Activated naive CD4-positive, alpha-beta T cell (primary cell): ENCODE measurements around the gene CCDC157.

ENCODE experiments used
- DNase-seq, 4 experiments: peaks; one replicate each; lab custom pipeline; 2025; lab: John Stamatoyannopoulos, UW

Gene CCDC157

GRCh38 chr22:30356449-30357235 lies at the start of gene CCDC157, which contains the start of gene SF3A1:
CCDC157 (plus strand) TSS chr22:30357007; CDS start chr22:30366001, 8,994 bp downstream.
SF3A1 (minus strand) TSS chr22:30356894; CDS start chr22:30356792, 102 bp downstream.
- DNase-seq: peak; percentile 60 to 81 (median 69)

DNA sequence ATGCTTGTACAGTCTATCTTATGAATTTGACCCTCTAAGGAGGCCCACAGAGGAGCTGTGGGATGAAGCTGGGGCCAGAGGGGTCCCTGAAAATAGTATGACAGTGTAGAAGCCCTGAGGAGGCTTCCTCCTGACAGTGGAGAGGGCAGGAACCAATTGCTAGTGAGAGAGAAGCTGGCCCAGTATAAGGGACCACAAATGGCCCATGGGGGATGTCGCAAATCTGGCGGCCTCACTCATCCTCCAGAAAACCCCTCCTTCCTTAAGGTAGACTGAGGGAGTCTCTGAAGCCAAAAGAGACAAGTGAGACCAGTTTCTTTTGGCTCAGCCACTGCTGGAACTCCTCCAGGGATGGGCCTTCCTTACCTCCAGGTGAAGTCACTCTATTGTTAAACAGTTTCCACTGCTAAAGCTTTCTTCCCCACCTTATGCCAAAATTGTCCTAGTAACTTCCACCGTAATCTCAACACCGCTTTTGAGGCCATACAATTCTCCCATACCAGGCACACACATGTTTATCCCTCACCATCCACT lies 49.7 kb upstream of the CCDC157 start:
- no peak for DNase-seq

DNA sequence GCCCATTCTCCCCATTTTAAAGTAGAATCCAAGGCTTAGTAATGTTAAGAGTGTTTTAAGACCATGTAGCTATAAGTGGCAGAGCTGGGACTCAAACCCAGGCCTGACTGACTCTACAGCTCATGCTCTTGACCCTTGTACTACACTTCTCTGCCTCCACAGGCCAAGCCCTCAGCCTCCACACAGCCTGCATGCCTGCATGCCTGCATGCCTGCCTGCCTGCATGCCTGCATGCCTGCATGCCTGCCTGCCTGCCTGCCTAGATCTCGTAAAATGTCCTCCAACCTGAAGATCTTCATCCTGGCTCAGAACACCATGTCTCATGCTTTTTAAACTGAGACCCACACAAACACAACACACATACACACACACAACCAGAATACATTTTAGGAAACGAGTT lies 48.7 kb upstream of the CCDC157 start:
- DNase-seq: no peak

DNA sequence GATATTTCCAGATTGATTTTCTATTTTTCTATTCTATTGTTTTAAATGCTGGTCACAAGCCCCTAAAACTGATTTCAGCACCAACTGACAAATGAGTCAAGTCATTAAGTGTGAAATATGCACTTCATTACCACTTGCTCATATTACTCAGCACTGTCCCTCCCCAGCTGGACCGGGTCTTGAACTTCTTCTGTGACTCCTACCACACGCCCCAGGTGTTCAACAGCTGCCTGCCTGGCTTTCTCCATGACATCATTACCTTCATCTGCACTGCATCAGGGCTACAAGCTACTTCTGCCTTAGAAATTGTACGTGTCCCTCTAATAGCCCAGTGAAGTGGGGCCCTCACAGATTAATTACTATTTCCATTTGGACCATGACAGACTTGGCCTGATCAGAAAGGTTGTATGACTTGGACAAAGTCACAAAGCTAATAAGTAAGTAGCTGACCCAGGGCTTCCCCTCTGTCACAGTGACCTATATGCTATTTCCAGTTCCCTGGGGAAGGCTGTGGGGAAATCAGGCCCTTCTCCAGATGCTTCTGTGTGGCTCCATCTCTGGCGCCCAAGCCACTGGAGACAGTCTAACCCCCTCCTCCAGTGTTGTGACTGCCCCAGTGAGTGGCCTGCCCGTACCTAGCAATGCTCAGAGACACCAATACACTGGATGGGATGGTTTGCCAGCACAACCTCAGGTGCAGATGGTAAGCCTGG lies 48.1 kb upstream of the CCDC157 start:
- no peak for DNase-seq

GRCh38 chr22:30309951-30310741 lies 46.7 kb upstream of the CCDC157 start:
- no peak for DNase-seq

GRCh38 chr22:30310881-30311771 lies 45.7 kb upstream of the CCDC157 start:
- no peak for DNase-seq

GRCh38 chr22:30312053-30312452 lies 44.8 kb upstream of the CCDC157 start:
- no peak for DNase-seq

GRCh38 chr22:30313527-30314363 lies 43.1 kb upstream of the CCDC157 start:
- no peak for DNase-seq

GRCh38 chr22:30314915-30315314 lies 41.9 kb upstream of the CCDC157 start:
- DNase-seq: no peak

- no peak for DNase-seq
Measured at GRCh38 chr22:30315962-30316576, 40.7 kb upstream of the CCDC157 start.

DNA sequence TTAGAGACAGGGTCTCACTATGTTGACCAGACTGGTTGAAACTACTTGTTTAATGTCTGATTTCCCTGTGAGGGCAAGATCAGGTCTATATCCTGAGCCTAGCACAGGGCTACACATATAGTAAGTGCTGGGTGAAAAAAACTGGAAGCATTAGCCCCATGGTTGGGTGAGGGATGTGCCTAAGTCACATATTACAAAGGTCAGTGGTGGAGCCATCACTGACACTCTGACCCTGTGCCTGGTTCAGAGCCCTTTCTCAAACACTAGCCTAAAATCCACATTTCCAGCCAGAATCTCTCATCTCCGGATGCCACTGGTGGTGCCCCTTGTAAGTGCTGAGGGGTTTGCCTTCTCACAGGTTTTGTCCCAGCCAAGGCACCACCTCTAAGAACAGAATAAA lies 39.0 kb upstream of the CCDC157 start:
- DNase-seq: no peak

GRCh38 chr22:30318799-30319419 lies 37.9 kb upstream of the CCDC157 start:
- no peak for DNase-seq

DNA sequence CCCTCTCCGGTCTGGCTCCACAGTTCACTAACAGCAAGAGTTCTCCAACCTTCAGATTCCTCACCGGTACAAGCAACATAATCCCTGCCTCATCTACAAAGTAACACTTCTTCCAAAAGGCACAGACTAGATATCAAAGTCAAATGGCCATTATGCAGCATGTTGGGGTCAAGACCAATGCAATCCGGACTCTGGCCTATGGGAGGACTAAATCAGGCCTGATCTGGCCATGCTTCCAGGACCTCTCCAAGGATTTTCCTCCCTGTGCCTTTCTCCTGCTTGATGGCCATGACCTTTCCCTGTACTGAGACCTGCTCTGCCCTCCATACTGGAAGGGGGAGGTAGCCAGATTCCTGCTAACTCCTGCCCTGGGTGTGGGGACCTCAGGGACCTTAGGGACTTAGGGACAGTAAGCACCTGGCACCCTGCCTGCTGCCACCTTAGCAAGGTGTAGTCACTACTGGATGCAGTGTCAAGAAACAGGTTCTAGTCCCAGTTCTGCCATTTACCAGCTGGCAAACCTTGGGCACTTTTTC lies 36.7 kb upstream of the CCDC157 start:
- DNase-seq: no peak

GRCh38 chr22:30321461-30321860 lies 35.3 kb upstream of the CCDC157 start:
- no peak for DNase-seq

DNA sequence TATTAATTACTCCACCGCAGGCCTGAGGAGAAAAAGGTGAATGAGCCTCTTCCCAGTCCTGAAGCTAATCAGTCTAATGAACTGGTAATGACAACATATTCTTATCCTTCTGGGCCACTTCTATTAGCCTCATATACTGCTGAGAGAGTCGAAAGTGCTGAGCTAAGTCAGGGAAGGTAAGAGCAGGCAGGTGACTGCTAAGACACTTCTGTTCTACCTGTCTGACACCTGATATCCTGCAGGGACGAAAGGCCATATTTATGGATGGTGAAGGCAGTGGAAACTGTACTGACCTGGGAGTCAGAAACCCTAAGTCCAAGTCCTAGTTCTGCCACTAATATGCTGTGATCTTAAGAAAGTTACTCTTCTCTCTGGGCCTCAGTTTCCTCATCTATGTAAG lies 33.6 kb upstream of the CCDC157 start:
- no peak for DNase-seq

DNA sequence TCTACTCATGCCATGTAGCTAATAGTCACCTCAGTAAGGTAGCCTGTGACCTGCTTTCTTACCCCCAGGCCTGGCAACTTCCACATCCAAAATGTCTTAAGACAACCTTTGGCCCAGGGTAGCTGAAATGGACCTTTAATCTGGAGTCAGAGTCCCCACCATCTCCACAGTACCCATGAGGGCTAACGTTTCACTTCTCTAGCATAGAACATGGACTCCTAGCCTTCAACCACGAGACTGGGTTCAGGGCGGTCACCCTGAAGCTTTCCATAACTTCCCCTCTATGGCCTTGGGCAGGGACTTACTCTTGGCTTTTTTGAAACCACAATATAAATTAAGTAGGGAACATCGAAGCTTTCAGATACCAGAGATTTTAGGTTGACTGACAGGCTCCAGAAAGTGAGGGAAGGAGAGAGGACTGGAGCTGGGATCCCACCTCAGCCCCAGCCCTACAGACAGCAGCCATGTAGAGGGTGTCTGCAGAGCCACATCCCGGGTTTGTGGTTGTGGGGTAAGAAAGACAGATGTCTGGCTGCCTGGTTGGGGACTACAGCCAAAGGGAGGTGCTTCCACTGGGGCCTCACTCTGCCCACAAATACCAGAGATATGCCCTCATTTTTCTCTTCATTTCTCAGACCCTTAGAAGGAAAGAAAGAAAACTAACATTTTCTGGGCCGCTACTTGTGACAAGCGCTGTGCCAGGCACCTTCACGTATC lies 32.6 kb upstream of the CCDC157 start:
- DNase-seq: peak in 2 of 4 experiments; percentile 9 to 23

- no peak for DNase-seq
Measured at GRCh38 chr22:30325065-30325720, 31.6 kb upstream of the CCDC157 start.

GRCh38 chr22:30325724-30326254 lies 31.0 kb upstream of the CCDC157 start:
- DNase-seq: no peak
